Mucosa of rectum (tissue), 2 donors: ENCODE results near the gene NAIF1.
"Not testable (repeated sequence)": the region's sequence is repeated elsewhere in the genome, so short reads cannot be mapped to it uniquely, and the experiment has no call there.

ENCODE experiments used
- H3K27ac ChIP-seq, 2 donors: one replicate each; pipeline ENCODE4 v1.7.0; 2013; ENCODE audit warnings: inconsistent platforms in 2 of 2, low read depth in 2 of 2, low read length in 2 of 2
- H3K27me3 ChIP-seq, 2 donors: one replicate each; pipeline ENCODE4 v1.7.0; 2013; ENCODE audit warnings: low read length in 2 of 2; ENCODE audit not compliant: control insufficient read depth in 2 of 2, insufficient read depth in 2 of 2
- H3K36me3 ChIP-seq, 2 donors: one replicate each; pipeline ENCODE4 v1.7.0; 2013; ENCODE audit warnings: low read length in 2 of 2; ENCODE audit not compliant: control insufficient read depth in 2 of 2, insufficient read depth in 2 of 2
- H3K4me1 ChIP-seq, 2 donors: one replicate each; pipeline ENCODE4 v1.7.0; 2013; ENCODE audit warnings: low read length in 2 of 2, mild to moderate bottlenecking in 1 of 2; ENCODE audit not compliant: control insufficient read depth in 2 of 2, insufficient read depth in 2 of 2
- H3K4me3 ChIP-seq, 2 donors: one replicate each; pipeline ENCODE4 v1.7.0; 2013; ENCODE audit warnings: low read length in 2 of 2
- H3K9ac ChIP-seq, 2 donors: one replicate each; pipeline ENCODE4 v1.7.0; 2013; ENCODE audit warnings: low read length in 2 of 2, low read depth in 1 of 2, mild to moderate bottlenecking in 1 of 2
- H3K9me3 ChIP-seq, 2 donors: one replicate each; pipeline ENCODE4 v1.7.0; 2013; ENCODE audit warnings: low read length in 2 of 2; ENCODE audit not compliant: control insufficient read depth in 2 of 2
- donor health status: healthy.
- donor health status: Normal muscosa, but diverticular disease.

The NAIF1 gene, protein sequence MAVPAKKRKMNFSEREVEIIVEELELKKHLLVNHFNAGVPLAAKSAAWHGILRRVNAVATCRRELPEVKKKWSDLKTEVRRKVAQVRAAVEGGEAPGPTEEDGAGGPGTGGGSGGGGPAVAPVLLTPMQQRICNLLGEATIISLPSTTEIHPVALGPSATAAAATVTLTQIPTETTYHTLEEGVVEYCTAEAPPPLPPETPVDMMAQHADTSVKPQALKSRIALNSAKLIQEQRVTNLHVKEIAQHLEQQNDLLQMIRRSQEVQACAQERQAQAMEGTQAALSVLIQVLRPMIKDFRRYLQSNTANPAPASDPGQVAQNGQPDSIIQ

GRCh38 chr9:128066713-128067644 is at the start of gene NAIF1:
TSS of gene NAIF1 (minus strand) at chr9:128067320. CDS start at chr9:128067101, 219 bp downstream.
- H3K9ac ChIP-seq: peak within 1 kb of the TSS; percentile 97 to 98
- peak within 1 kb of the TSS; percentile 95 to 96 for H3K4me3 ChIP-seq
- no peaks in the 10 kb centered on the region for H3K27me3 ChIP-seq
- peak within 1 kb of the TSS; percentile 99 to 100 for H3K27ac ChIP-seq
- peaks cover 20 to 27% of the 10 kb centered on the region in 2 donors for H3K4me1 ChIP-seq
- peaks cover 8% of the 10 kb centered on the region in 2 donors for H3K36me3 ChIP-seq
- no peaks in the 10 kb centered on the region for H3K9me3 ChIP-seq

DNA sequence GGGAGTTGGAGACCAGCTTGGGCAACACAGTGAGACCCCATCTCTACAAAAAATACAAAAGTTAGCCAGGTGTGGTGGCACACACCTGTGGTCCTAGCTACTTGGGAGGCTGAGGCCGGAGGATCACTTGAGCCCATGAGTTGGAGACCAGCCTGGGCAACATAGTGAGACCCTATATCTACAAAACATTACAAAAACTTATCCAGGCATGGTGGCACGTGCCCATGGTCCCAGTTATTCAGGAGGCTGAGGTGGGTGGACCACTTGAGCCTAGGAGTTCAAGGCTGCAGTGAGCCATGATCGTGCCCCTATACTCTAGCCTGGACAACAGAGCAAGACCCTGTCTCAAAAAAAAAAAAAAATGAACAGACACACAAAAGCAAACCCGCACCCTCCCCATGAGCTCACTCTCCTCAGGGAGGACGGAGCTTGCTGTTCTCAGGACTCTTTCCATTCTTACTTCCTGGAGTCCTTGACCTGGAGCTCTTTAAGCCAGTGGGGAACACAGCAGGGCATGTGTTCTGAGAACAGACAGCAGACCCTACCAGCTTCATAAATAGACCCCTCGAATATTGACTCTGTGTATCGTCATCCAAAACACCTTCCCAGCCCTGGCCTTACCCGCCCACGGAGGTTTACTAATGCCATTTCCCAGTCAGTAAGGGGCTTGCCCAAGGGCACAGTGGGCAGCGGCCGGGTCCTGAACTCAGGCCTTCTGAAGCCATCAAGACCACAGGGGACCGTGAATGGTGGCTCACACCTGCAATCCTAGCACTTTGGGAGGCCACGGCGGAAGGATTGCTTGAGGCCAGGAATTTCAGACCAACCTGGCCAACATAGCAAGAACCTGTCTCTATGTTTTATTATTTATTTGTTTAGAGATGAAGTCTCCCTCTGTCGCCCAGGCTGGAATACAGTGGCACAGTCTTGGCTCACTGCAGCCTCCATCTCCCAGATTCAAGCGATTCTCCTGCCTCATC is 49.3 kb upstream of the NAIF1 start:
- no peaks in the 10 kb centered on the region for H3K9me3 ChIP-seq
- peaks cover 26 to 50% of the 10 kb centered on the region in 2 donors for H3K4me1 ChIP-seq
- H3K27me3 ChIP-seq: no peaks in the 10 kb centered on the region
- peak overlapping the region; percentile 17 to 96 for H3K9ac ChIP-seq
- H3K36me3 ChIP-seq: peaks cover 8 to 17% of the 10 kb centered on the region in 2 donors
- peak overlapping the region; percentile 98 for H3K27ac ChIP-seq
- H3K4me3 ChIP-seq: no peak overlapping the region

GRCh38 chr9:128115187-128116103 is 48.3 kb upstream of the NAIF1 start:
- H3K9me3 ChIP-seq: no peaks in the 10 kb centered on the region
- peak overlapping the region; percentile 94 to 96 for H3K9ac ChIP-seq
- H3K27me3 ChIP-seq: no peaks in the 10 kb centered on the region
- H3K4me3 ChIP-seq: peak overlapping the region; percentile 75 to 84
- H3K36me3 ChIP-seq: peaks cover 2 to 11% of the 10 kb centered on the region in 2 donors
- peak overlapping the region; percentile 98 for H3K27ac ChIP-seq
- H3K4me1 ChIP-seq: peaks cover 26 to 55% of the 10 kb centered on the region in 2 donors

DNA sequence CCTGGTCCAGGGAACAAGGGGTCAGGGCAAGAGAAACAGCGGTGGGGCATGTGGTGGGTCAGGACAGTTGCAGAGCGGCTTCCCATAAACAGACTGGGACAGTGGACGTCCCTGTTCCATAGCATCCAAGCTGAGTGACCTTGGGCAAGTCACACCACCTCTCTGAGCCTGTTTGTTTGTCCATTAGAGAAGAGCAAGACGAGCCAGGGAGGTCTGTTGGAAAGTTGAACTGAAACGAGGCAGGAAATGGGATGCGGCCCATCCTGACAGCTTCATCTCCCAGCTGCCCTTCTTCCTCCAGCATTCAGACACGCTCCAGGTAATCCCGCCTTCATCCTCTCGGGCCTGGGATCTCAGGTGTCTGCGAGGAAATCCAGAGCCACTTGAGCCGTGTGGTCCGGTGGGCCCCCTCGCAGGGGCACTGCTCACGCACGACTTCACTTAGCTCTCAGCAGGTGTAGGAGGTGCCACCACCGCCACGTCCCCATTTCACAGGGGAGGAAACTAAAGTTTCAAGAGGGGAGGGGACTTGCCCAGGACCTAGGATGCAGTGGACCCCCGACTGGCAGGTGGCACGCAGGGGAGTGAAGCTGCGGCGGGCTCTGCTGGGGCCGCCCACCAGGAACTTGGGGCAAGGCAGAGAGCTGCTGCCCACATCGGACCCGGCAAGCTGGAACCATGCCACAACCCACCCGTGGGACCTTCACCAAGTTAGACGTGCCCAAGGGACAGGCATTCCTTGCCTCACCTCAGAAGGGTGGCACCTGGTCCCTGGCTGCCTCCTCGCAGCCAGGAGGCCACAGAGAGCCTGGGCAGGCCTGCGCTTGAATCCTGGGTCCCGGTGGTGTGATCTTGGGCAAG is 47.4 kb upstream of the NAIF1 start:
- Histone ChIP-seq H3K27me3 (no peaks in the 10 kb centered on the region), H3K4me3 (peak overlapping the region; percentile 75 to 84), H3K36me3 (peaks cover 2 to 9% of the 10 kb centered on the region in 2 donors), H3K4me1 (peaks cover 31 to 59% of the 10 kb centered on the region in 2 donors), H3K9me3 (no peaks in the 10 kb centered on the region), H3K9ac (peak overlapping the region; percentile 94 to 96), H3K27ac (peak overlapping the region; percentile 98)

DNA sequence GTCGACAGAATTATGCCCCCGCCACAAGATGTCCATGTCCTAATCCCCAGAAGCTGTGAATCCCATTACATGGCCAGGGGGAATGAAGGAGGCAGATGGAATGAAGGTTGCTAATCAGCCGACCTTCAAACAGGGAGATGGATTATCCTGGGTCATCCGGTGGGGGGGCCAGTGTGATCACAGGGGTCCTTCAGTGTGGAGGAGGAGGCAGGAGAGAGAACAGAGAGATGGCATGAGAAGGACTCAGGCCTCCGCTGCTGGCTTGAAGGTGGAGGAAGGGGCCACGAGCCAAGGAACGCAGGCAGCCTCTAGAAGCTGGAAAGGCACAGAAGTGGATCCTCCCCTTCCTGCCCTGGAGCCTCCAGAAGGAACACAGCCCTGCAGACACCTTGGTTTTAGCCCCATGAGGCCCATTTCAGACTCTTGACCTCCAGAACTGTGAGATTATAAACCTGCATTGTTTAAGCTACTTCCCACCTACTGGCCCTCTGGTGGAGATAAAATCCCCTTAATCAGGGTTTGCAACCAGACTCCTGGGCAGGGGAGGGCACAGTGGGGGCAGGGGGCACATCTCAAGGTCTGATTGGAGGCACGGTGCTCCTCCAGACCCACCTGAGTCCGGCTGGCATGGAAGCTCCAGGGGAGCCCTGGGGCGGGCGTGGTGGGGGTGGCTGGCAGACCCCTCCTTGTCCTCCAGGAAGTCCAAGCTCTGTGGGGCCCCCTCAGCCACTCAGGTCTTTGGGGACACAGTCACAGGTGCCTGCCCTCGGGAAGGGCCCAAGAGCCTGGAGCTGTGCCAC is 46.6 kb upstream of the NAIF1 start:
- peaks cover 2 to 12% of the 10 kb centered on the region in 2 donors for H3K36me3 ChIP-seq
- H3K9ac ChIP-seq: peak overlapping the region; percentile 94 to 96
- no peaks in the 10 kb centered on the region for H3K9me3 ChIP-seq
- H3K27me3 ChIP-seq: no peaks in the 10 kb centered on the region
- H3K4me3 ChIP-seq: peak overlapping the region; percentile 75 to 84
- peak overlapping the region; percentile 98 for H3K27ac ChIP-seq
- H3K4me1 ChIP-seq: peaks cover 37 to 68% of the 10 kb centered on the region in 2 donors

GRCh38 chr9:128111726-128112125 is 44.6 kb upstream of the NAIF1 start:
- Histone ChIP-seq H3K9ac (peak overlapping the region in 1 of 2 donors; percentile 56), H3K4me3 (peak overlapping the region; percentile 26 to 50), H3K36me3 (peaks cover 21 to 26% of the 10 kb centered on the region in 2 donors), H3K27ac (peak overlapping the region in 1 of 2 donors; percentile 92), H3K4me1 (peaks cover 28 to 64% of the 10 kb centered on the region in 2 donors)
- H3K9me3 ChIP-seq, H3K27me3 ChIP-seq: not testable (repeated sequence)

DNA sequence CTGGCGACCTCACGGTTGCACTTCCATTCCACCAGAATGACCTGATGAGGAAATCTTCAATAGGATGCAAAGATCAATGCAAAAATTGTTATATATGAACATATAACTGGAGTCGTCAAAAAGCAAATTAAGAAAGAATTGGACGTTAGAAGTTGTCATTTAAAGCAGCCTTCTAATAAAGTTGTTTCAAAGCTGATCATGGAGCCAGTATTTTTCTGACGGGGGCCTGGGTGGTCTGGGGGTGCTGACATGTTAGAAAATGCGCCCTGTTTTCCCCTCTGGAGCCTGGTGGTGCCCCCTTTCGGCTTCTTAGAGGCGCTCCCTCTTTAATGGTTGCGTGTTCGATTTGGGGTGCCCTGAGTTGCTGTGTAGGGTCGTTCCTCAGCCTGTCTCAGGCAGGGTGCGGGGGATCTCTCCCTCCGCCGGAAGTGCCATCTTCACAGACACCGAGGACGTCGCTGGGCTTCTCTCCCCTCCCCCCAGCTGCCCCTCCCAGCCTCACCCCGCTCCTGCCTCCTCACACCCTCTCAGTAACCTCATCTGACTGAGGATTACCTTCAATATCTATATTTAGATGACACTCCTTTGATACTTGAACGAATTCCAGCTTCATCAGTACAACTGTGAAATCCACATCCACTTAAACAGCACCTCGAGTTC is 42.1 kb upstream of the NAIF1 start:
- no peaks in the 10 kb centered on the region for H3K9me3 ChIP-seq

More for the DNA sequence above, 42.1 kb upstream of the NAIF1 start:
- no peaks in the 10 kb centered on the region for H3K27me3 ChIP-seq
- H3K4me1 ChIP-seq: peaks cover 19 to 44% of the 10 kb centered on the region in 2 donors
- H3K36me3 ChIP-seq: peaks cover 35 to 40% of the 10 kb centered on the region in 2 donors
- peak overlapping the region; percentile 38 to 70 for H3K9ac ChIP-seq
- H3K27ac ChIP-seq: peak overlapping the region; percentile 79 to 92
- H3K4me3 ChIP-seq: peak overlapping the region; percentile 38 to 60
